Breast epithelium (tissue), 3 donors: ENCODE data around the gene F12.

Experiments
- POLR2A ChIP-seq: fragments of 450-650 bp; IDR thresholded peaks from one replicate; pipeline ENCODE4 v1.6.1; 2016; ENCODE audit warnings: antibody characterized with exemption, mild to moderate bottlenecking, moderate library complexity
- TF ChIP-seq, protein P1 (sequence below), 3 donors: fragments of 450-650 bp; IDR thresholded peaks; one replicate each; pipeline ENCODE4 v1.5.1; 2016 to 2017; ENCODE audit warnings: antibody characterized with exemption in 3 of 3, mild to moderate bottlenecking in 3 of 3, moderate library complexity in 3 of 3

DNA sequence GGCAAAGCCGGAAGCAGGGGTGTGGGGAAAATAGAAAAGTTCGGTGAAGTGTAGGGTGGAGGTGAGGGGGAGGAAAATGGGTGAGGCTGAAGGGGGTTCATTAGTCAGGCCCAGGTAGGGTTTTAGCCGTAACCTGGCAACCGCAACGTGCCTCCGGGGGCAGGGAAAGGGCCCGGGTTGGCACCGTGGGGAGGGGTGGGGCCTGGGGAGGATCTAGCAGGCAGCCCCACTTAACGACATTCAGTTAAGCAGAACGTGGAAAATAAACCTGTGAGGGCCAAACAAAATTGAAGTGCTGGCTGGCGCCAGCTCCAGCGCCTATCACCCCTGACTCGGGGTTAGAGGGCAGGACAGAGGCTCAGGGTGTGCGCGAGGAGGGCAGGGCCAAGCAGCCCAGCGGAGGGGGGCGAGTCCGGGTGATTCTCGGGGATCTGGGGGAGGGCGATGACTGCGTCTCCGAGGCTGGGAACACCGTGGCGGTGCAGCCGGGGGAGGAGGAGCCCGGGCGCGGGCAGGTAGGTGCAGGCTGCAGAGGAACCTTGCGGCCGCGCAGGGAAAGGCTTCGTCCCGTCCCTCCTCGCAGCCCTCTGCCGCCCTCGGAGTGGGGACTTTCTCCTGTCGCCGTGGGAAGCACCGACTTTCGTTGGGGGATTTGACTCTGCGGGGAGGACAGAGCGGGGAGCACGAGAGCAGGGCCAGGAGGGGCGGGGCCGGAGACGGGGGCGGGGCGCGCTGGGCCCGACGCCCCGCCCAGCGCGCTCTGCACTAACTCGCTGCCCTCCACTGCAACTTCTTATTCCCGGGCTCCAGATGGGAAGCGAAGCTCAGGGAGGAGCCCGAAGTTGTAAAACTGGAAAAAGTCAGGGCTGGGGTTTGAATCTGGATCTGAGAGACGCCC is 46.5 kb downstream of the F12 start:
- no peak for TF ChIP-seq POLR2A
- TF ChIP-seq, protein P1, sequence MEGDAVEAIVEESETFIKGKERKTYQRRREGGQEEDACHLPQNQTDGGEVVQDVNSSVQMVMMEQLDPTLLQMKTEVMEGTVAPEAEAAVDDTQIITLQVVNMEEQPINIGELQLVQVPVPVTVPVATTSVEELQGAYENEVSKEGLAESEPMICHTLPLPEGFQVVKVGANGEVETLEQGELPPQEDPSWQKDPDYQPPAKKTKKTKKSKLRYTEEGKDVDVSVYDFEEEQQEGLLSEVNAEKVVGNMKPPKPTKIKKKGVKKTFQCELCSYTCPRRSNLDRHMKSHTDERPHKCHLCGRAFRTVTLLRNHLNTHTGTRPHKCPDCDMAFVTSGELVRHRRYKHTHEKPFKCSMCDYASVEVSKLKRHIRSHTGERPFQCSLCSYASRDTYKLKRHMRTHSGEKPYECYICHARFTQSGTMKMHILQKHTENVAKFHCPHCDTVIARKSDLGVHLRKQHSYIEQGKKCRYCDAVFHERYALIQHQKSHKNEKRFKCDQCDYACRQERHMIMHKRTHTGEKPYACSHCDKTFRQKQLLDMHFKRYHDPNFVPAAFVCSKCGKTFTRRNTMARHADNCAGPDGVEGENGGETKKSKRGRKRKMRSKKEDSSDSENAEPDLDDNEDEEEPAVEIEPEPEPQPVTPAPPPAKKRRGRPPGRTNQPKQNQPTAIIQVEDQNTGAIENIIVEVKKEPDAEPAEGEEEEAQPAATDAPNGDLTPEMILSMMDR (IDR thresholded peaks at IDR 0.05) = peak in 1 of 3 donors; percentile 11
